Vagina (tissue), 2 donors: ENCODE results near the gene MBIP.

Experiments
- POLR2A ChIP-seq, 2 donors: fragments of 450-650 bp; IDR thresholded peaks; one replicate each; pipeline ENCODE4 v1.6.1; 2017; ENCODE audit warnings: antibody characterized with exemption in 2 of 2, mild to moderate bottlenecking in 2 of 2, moderate library complexity in 2 of 2
- POLR2AphosphoS5 ChIP-seq, 2 donors: sonication (generic); formaldehyde crosslinking; IDR thresholded peaks; one replicate each; pipeline ENCODE4 v1.9.0; 2017; ENCODE audit warnings: antibody characterized with exemption in 2 of 2, mild to moderate bottlenecking in 2 of 2, low read depth in 1 of 2; ENCODE audit not compliant: insufficient read depth in 1 of 2
- TF ChIP-seq, protein P1 (sequence below), 3 experiments: fragments of 450-650 bp in 2 of 3; fragments of 200-600 bp in 1 of 3; sonication (generic) in 1 of 3; IDR thresholded peaks; one replicate each; pipeline ENCODE4 v1.5.1; 2017 to 2019; ENCODE audit warnings: antibody characterized with exemption in 3 of 3, mild to moderate bottlenecking in 2 of 3, moderate library complexity in 2 of 3

DNA sequence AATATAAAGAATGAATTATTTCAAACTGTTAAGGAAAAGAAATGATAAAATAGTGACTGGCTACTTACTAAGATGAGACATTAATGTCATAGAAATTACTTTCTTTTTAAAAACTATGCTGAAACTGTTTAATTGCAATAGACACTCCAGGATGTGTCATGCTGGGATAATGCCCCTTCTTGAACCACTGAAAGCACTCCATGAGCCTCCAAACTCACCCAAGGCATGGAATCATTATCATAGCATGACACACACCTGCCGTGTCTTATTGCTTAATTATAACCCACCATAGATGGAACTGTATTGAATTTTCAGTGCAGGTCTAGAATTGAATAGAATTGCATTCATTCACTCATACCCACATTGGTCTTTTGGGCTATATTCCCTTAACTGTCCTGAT, 4.3 kb downstream of the MBIP start:
- TF ChIP-seq POLR2A (IDR thresholded peaks at IDR 0.05): no peak
- TF ChIP-seq, protein P1, sequence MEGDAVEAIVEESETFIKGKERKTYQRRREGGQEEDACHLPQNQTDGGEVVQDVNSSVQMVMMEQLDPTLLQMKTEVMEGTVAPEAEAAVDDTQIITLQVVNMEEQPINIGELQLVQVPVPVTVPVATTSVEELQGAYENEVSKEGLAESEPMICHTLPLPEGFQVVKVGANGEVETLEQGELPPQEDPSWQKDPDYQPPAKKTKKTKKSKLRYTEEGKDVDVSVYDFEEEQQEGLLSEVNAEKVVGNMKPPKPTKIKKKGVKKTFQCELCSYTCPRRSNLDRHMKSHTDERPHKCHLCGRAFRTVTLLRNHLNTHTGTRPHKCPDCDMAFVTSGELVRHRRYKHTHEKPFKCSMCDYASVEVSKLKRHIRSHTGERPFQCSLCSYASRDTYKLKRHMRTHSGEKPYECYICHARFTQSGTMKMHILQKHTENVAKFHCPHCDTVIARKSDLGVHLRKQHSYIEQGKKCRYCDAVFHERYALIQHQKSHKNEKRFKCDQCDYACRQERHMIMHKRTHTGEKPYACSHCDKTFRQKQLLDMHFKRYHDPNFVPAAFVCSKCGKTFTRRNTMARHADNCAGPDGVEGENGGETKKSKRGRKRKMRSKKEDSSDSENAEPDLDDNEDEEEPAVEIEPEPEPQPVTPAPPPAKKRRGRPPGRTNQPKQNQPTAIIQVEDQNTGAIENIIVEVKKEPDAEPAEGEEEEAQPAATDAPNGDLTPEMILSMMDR (IDR thresholded peaks at IDR 0.05): no peak
- TF ChIP-seq POLR2AphosphoS5 (IDR thresholded peaks at IDR 0.05; ENCODE audit: insufficient read depth in 1 of 2, low read depth in 1 of 2): no peak
